Stomach (tissue), 4 donors: ENCODE measurements around the gene TMEM131.

Source experiments
- CTCF ChIP-seq, 7 experiments: fragments of 450-650 bp in 4 of 7; fragments of 200-600 bp in 3 of 7; sonication (generic) in 3 of 7; IDR thresholded peaks; one replicate each; pipeline ENCODE4 v1.5.1; 2016 to 2019; ENCODE audit warnings: antibody characterized with exemption in 7 of 7, control low read depth in 2 of 7, mild to moderate bottlenecking in 1 of 7
- POLR2A ChIP-seq, 4 donors: fragments of 450-650 bp; IDR thresholded peaks; one replicate each; pipeline ENCODE4 v1.6.1; 2016; ENCODE audit warnings: antibody characterized with exemption in 4 of 4, control low read depth in 2 of 4, mild to moderate bottlenecking in 1 of 4, moderate library complexity in 1 of 4

- TF ChIP-seq CTCF (IDR thresholded peaks at IDR 0.05) (no peak), POLR2A (IDR thresholded peaks at IDR 0.05) (no peak)
Observed at GRCh38 chr2:98032086-98032485, 36.3 kb upstream of the TMEM131 start.
